Measurements from ENCODE around the gene CREM. TPM values are rescaled to one million over a fixed set of nuclear protein-coding genes. Genes with fewer than 3 reads are reported as not detected.

The CREM gene
- total RNA-seq, 3 donors from 2014 or later, result 11.8 to 27.4 (median 13.5) TPM

DNA sequence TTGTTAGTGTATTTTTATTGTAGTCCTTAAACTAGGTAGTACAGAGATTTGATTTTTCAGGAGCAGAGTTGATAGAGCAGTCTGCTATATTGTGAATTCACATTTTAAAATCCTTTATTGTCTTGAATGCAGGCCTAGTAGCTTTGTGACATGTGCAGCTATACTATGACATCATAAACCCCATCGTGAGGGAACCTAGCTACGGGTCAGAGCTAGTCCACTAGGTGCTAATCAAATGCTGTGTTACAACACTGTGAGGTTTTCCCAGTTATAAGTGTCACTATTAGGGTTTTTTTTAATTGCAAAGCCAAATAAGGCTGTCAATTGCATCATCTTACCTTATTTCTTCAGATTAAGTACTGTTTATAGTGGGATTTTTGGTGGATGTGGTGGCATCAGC is 40.7 kb downstream of the CREM start:
- Histone ChIP-seq H3K9me3 (no peaks in the 10 kb centered on the region), H3K4me1 (ENCODE audit: low read depth) (no peaks in the 10 kb centered on the region), H3K36me3 (ENCODE audit: low read depth) (no peaks in the 10 kb centered on the region), H3K4me3 (no peak overlapping the region)
- intact Hi-C loops (cut with DNase I, micrococcal nuclease), result no loop called here
- ATAC-seq (no peak), DNase-seq (no peak)
- TF ChIP-seq, protein P1, sequence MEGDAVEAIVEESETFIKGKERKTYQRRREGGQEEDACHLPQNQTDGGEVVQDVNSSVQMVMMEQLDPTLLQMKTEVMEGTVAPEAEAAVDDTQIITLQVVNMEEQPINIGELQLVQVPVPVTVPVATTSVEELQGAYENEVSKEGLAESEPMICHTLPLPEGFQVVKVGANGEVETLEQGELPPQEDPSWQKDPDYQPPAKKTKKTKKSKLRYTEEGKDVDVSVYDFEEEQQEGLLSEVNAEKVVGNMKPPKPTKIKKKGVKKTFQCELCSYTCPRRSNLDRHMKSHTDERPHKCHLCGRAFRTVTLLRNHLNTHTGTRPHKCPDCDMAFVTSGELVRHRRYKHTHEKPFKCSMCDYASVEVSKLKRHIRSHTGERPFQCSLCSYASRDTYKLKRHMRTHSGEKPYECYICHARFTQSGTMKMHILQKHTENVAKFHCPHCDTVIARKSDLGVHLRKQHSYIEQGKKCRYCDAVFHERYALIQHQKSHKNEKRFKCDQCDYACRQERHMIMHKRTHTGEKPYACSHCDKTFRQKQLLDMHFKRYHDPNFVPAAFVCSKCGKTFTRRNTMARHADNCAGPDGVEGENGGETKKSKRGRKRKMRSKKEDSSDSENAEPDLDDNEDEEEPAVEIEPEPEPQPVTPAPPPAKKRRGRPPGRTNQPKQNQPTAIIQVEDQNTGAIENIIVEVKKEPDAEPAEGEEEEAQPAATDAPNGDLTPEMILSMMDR (IDR thresholded peaks at IDR 0.05), result no peak

DNA sequence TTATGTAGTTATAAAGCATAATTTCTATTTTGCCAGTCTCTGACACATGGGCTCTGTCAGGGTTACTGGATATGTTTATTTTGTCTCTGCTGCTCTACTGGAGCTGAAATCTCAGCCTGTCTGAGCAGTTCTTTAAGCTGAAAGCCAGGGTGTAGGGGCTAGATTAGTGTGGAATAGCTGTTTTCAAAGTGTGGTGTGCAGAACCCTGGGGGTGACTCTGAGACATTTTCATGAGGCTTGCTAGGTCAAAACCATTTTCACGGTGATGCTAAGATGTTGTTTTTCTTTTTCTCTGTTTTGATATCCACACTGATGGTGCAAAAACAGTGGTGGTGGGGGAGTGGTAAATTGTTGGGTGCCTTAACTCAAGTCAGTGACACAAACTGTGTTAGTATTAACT is 45.5 kb downstream of the CREM start:
- TF ChIP-seq, protein P1 (IDR thresholded peaks at IDR 0.05), result no peak
- no peaks in the 10 kb centered on the region for H3K36me3 ChIP-seq (ENCODE audit: low read depth)
- H3K4me3 ChIP-seq, result no peak overlapping the region
- H3K9me3 ChIP-seq, result no peaks in the 10 kb centered on the region
- no peaks in the 10 kb centered on the region for H3K4me1 ChIP-seq (ENCODE audit: low read depth)
- DNase-seq (no peak), ATAC-seq (no peak)
- intact Hi-C loops (cut with DNase I, micrococcal nuclease), result no loop called here

DNA sequence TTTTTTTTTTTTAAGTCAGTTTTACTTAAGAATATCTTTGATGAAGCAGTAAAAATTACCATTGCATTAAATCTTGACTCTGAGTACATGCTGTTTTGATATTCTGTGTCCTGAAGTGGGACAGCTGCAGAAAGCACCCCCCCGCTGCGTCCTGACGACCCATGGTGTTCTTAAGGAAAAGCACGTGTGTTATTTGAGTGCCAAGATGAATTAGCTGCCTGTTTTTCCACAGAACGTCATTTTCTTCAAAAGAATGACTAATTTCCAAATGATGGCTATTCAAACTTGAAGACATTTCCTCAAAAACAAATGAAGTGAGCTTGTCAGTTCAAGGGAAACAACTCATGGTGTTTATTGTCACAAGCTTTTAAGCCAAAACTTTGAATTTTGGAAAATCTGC is 45.9 kb downstream of the CREM start:
- H3K9me3 ChIP-seq, result no peaks in the 10 kb centered on the region
- no peaks in the 10 kb centered on the region for H3K4me1 ChIP-seq (ENCODE audit: low read depth)
- TF ChIP-seq, protein P1 (IDR thresholded peaks at IDR 0.05), result no peak
- intact Hi-C loops (cut with DNase I, micrococcal nuclease), result no loop called here
- DNase-seq (no peak), ATAC-seq (no peak)
- H3K36me3 ChIP-seq (ENCODE audit: low read depth), result no peaks in the 10 kb centered on the region
- no peak overlapping the region for H3K4me3 ChIP-seq

DNA sequence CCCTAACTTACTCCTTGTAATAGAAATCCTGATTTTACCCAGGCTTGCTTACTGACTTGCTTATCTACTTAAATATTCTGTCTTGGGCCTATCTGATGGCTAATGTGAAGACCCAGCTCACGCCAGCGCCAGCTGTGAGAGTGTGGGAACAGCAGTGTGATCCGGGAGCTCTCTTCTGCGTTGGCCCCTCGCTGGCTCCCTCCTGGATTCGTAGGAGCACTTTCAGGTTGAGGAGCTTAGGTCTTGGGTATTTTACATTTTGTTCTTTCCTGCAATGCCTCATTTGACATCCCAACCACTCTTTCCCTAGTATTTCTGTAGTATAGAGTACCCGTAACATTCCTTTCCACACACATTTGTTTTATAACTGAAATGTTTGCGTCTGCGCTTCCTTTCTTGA is 51.7 kb downstream of the CREM start:
- no peaks in the 10 kb centered on the region for H3K36me3 ChIP-seq (ENCODE audit: low read depth)
- intact Hi-C loops (cut with DNase I, micrococcal nuclease), result no loop called here
- H3K4me3 ChIP-seq, result no peak overlapping the region
- TF ChIP-seq, protein P1 (IDR thresholded peaks at IDR 0.05), result no peak
- H3K4me1 ChIP-seq (ENCODE audit: low read depth), result no peaks in the 10 kb centered on the region
- no peak for ATAC-seq
- DNase-seq, result no peak
- H3K9me3 ChIP-seq, result no peaks in the 10 kb centered on the region

DNA sequence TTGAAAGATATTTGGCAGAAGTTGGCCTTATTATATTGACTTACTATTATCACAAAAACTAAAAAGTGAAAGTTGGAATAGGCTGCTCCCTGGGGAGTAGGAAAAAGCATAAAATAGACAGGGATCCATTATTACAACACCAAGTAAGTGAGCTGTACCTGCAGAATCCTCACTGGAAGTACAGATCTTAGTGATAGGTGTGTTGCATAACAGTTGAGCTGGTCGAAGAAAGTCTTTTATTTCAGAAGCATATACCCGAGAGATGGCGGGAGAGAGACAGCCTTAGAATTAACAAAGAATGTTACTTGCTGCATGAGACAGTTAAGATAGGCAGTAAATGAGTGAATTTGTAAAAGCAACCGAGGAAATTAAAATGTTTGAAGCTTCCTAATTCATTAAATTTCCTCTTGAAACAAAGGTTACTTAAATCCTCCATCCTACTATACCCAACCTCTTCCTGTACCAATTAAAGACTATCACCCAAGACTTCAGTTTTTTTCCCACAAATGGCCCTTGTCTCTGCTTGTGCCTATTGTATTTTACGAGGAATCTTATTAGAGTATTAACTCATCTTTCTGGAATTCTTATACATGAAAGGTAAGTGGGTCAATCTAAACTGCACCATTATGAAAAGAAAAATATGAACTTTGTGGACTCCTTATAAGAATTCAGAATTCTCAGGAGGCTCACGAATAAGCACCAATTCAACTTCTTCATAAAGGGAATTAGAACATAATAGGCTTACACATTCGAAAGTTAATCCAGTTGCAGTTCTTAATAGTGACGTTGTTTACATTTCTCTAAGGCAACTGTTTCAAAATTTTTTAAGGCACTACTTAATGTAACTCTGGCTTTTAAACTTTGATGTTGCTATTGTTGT is 56.2 kb downstream of the CREM start:
- DNase-seq, result no peak
- H3K4me1 ChIP-seq (ENCODE audit: low read depth), result no peaks in the 10 kb centered on the region
- no peak for ATAC-seq
- no peaks in the 10 kb centered on the region for H3K9me3 ChIP-seq
- TF ChIP-seq, protein P1 (IDR thresholded peaks at IDR 0.05), result no peak
- intact Hi-C loops (cut with DNase I, micrococcal nuclease), result no loop called here
- no peak overlapping the region for H3K4me3 ChIP-seq
- H3K36me3 ChIP-seq (ENCODE audit: low read depth), result no peaks in the 10 kb centered on the region

Data from mucosa of descending colon (tissue), 3 donors.